Right hindlimb (tissue), 1 donor: Measurements from ENCODE around the gene CDKAL1.
A peak's percentile ranks its signal among the peaks of the same experiment; 100 is the strongest.

Experiments used
- DNase-seq: peaks from one replicate; pipeline ENCODE4 v3.0.0-alpha.2; 2018

Gene CDKAL1

GRCh38 chr6:20933057-20933788, 399.0 kb downstream of the CDKAL1 start:
- DNase-seq, result no peak

DNA sequence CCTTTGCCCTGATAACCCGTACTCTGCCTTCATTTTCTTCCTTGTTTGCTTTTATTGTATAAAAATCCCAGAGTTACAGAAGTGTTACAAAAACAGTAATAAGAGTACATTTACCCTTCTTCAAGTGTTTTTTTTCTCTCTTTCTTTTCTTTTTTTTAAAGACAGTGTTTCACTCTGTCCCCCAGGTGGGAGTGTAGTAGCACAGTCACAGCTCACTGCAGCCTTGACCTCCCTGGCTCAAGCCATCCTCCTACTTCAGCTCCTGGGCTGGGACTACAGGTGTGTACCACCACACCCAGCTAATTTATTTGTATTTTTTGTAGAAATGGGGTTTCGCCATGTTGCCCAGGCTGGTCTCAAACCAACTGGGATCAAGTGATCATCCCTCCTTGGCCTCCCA, 402.7 kb downstream of the CDKAL1 start:
- no peak for DNase-seq

GRCh38 chr6:20939161-20939775, 405.0 kb downstream of the CDKAL1 start:
- no peak for DNase-seq

- DNase-seq, result no peak
Observed at GRCh38 chr6:20943040-20943627, 408.9 kb downstream of the CDKAL1 start.

- DNase-seq, result no peak
Observed at GRCh38 chr6:20943922-20944321, 409.7 kb downstream of the CDKAL1 start.

GRCh38 chr6:20946022-20946421, 411.8 kb downstream of the CDKAL1 start:
- DNase-seq, result no peak

- no peak for DNase-seq
Observed at GRCh38 chr6:20946890-20947289, 412.6 kb downstream of the CDKAL1 start.

DNA sequence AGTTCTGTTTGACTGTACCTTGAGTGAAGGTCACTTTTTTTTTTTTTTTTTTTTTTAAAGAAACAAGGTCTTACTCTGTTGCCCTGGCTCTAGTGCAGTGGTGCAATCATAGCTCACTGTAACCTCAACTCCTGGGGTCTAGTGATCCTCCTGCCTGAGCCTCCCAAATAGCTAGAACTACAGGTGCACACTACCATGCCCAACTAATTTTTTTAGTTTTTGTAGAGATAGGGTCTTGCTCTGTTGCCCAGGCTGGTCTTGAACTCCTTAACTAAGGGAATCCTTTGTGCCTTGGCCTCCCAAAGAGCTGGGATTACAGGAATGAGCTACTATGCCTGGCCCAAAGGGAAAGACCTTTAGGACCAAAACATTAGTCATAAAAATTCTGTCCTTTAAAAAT, 413.7 kb downstream of the CDKAL1 start:
- DNase-seq, result no peak

DNA sequence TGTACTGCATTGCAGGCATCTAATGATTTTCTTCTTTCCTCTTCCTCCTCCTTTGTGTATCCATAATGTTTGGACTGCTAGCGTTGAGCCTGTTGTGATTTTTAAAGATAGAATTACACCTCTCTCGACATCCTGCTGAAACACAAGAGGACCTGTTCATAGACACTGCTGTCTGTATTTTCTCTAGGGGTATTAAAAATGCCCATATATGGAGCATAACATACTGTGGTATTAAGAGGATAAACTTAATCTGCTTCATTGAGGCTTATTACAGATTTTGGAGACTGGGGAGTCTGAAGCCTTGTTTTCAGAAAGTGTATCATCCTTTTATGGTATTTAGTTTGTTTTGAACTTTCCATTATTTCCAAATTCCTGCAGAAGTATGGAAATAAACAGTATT, 414.3 kb downstream of the CDKAL1 start:
- DNase-seq, result no peak

DNA sequence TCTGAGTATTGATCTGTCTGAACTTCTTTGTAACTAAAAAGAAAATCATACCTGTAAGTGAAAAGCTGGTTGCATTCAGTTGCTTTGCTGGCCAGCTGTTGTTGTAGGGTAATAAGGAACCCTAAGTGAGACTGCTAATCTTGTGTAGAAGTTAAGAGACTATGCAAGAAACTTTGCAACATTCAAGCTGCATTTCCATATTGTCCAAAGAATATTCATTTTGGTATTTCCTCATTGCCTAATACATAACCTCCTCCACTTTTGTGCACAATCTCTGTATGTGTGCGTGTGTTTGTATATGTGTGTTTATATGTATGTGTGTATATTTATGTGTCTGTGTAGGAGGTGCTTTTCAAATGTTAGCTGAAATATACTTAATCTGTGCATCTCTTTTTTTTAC, 414.9 kb downstream of the CDKAL1 start:
- DNase-seq, result no peak

DNA sequence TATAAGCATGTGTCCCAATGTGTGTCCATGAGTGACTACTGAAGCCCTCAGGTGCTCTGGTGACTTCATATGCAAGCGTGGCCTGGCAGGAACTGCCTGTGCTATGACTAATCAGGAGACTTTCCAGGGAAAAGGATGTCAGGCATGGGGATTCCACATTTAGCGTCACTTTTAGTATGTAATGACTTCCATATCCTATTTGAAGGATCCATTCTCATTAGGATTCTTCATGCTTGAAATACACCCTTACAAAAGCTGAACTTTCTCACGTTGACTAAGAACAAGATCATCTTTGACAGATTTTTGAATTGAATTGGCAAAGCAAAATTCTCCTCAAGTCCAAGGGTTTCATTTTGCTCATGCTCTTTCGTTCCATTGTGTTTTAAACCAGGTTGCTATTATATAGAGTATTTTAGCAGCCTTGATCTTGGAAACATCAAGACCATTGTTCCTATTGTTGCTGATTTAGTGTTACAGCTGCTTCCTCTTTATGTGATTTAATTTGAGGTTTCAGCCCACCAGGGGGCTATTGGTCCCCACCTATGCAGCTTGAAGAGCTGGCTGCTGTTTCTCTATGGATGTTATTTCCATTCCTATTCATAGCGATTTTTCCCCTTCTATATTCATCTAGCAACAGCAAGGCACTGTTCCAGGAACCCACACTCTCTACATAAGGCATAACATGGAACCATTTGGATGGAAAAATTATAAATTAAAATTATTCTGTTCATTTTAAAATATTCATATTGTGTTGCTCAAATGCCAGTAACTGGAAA, 418.6 kb downstream of the CDKAL1 start:
- DNase-seq, result peak; percentile 70

GRCh38 chr6:20954315-20954714, 420.1 kb downstream of the CDKAL1 start:
- no peak for DNase-seq

- DNase-seq, result no peak
Observed at GRCh38 chr6:20955131-20955530, 420.9 kb downstream of the CDKAL1 start.

DNA sequence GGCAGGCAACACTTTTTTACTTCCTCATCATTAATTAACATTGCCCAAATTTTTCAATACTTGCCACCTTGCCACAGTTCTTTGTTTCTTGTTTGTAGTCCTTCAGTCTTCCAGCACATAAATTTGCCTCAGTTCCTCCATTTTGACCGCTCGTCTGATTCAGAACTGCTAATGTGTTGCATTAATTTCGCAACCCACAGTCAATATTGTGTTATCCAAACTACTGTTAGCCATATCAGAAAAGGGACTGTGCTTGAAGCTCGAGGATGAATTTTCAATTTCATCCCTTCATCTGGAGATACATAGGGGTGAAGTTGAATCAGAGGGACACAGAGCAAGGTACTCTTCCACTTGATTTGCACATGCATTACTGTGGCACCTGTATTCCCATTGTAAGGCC, 421.5 kb downstream of the CDKAL1 start:
- DNase-seq, result no peak

DNA sequence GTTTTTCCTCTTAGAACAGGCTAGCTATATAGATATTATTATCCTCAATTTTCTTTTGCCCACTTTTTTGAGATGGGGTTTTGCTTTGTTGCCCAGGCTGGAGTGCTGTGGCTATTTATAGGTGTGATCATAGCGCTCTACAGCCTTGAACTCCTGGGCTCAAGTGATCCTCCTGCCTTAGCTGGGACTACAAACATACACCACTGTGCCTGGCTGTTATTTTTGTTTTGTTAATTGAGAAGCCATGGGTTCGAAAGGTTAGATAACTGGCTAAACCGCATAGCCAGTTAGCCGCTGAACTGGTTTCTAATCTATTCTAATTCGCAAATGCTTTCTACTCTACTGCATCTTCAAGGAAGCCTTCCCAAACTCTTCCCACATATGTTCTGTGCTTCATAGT, 425.8 kb downstream of the CDKAL1 start:
- no peak for DNase-seq

DNA sequence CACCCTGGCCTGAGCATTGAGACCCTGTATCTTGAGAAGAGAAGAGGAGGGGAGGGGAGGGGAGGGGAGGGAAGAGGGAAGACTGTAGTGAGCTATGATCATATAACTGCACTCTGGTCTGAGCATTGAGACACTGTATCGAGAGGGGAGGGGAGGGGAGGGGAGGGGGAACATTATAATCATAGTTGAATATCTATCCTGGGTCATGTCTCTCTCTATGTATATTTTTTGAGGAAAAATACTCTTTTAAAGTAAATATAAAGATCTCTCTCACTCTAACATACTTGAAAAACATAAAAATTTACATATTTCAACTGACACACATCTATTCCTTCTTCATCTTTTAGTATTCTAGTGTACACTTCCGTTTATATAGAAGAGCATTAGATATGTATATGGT, 431.0 kb downstream of the CDKAL1 start:
- DNase-seq, result no peak

- no peak for DNase-seq
Observed at GRCh38 chr6:20965915-20966314, 431.7 kb downstream of the CDKAL1 start.

DNA sequence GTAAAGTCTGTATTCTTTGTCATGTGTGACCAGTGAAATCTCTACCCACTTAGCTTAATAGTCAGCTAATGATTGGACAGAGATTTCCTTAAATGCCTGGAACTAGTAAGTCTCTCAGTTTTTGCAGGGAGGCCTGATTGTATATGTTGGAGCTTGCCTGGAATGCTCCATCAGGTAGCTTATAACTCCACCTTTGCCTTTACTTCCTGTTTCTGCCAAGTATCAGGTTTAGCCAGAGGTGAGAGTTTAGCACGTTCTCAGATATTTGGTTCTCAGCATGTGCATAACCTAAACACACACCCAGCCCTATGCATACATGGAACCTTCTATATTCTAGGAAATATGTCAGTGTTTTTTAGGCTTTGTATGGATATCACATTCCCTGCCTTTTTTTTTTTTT, 435.3 kb downstream of the CDKAL1 start:
- no peak for DNase-seq

GRCh38 chr6:20976391-20976918, 442.2 kb downstream of the CDKAL1 start:
- DNase-seq, result no peak

DNA sequence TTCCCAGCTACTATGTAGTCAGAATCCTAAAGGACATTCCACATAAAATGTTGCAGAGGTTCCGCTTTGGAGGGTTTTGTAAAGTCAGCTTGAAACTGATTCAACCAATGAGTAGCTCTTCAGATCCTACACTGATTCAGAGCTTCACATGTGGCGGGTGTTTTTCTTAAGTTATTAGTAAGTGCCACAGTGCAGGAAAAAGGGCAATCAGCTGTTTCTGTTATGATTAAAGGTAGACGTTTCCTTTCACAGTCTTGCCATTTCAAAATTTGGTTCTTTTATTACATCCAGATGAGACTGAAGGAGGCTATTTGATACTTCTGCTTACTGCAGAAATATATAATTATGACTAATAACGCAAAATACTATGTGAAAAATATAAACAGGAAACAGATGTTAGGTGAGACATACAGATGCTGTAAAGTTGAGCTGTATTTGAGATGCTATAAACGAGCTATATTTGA, 443.9 kb downstream of the CDKAL1 start:
- no peak for DNase-seq

GRCh38 chr6:20979076-20979475, 444.8 kb downstream of the CDKAL1 start:
- no peak for DNase-seq

- DNase-seq, result no peak
Observed at GRCh38 chr6:20983961-20984360, 449.7 kb downstream of the CDKAL1 start.

- DNase-seq, result no peak
Observed at GRCh38 chr6:20985821-20986220, 451.6 kb downstream of the CDKAL1 start.
